ENCODE measurements around the gene CDC5L. TPM values are rescaled to one million over a fixed set of nuclear protein-coding genes. Genes with fewer than 3 reads are reported as not detected.

CDC5L gene
- total RNA-seq, 6 experiments from 2014 or later: 9.2 to 13.0 (median 11.2) TPM

DNA sequence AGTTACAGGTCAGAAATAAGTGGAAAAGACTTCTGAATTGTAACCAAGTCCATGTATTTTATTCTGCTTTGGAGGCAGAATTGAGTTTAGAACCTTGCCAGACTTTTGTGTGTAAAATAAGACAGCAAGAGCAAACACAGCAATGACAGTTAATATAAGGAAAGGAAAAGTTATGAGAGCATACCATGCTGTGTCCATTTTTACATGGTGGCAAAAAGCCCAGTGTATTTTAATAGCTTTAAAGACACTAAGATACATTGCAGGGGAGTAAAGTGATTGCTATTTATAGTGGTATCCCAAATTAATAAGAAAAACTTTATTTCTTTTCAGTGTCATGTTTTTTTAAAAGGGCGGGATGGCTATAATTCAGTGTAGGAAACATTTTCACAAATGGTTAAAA, 45.2 kb downstream of the CDC5L start:
- intact Hi-C loops (cut with DNase I): no loop called here
- Histone ChIP-seq H3K36me3 (peaks cover 0 to 15% (median 0%) of the 10 kb centered on the region in 4 donors), H3K4me1 (peaks cover 0 to 11% (median 0%) of the 10 kb centered on the region in 4 donors), H3K4me3 (no peak overlapping the region), H3K9me3 (no peaks in the 10 kb centered on the region), H3K27me3 (no peaks in the 10 kb centered on the region), H3K27ac (no peak overlapping the region)
- no peak for ATAC-seq
- TF ChIP-seq, protein P1, sequence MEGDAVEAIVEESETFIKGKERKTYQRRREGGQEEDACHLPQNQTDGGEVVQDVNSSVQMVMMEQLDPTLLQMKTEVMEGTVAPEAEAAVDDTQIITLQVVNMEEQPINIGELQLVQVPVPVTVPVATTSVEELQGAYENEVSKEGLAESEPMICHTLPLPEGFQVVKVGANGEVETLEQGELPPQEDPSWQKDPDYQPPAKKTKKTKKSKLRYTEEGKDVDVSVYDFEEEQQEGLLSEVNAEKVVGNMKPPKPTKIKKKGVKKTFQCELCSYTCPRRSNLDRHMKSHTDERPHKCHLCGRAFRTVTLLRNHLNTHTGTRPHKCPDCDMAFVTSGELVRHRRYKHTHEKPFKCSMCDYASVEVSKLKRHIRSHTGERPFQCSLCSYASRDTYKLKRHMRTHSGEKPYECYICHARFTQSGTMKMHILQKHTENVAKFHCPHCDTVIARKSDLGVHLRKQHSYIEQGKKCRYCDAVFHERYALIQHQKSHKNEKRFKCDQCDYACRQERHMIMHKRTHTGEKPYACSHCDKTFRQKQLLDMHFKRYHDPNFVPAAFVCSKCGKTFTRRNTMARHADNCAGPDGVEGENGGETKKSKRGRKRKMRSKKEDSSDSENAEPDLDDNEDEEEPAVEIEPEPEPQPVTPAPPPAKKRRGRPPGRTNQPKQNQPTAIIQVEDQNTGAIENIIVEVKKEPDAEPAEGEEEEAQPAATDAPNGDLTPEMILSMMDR (IDR thresholded peaks at IDR 0.05): no peak
- TF ChIP-seq POLR2A (IDR thresholded peaks at IDR 0.05): no peak
- no peak for DNase-seq
- 90% methylated on average over 1 of the region's 1 CpG for WGBS (ENCODE audit: insufficient coverage, low coverage, low lambda C conversion rate, missing lambda C conversion rate)

DNA sequence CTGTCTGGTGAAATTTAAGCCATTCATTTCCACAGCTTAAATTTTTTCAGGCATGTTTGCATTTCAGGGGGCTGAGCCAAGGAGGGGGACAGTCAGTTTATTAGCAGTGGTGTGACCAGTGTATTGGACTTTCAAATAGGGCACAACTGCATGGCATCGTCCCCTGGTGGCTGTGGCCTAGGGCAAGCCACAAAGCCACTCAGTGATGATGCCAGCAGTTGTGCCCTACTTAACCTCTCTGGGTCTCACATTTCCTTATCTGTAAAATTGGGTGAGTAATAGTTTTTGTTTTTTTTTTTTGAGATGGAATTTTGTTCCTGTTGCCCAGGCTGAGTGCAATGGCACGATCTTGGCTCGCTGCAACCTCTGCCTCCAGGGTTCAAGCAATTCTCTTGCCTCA, 48.0 kb downstream of the CDC5L start:
- ATAC-seq (peak in 1 of 4 donors; percentile 40), DNase-seq (no peak)
- peaks cover 0 to 11% (median 0%) of the 10 kb centered on the region in 4 donors for H3K4me1 ChIP-seq
- TF ChIP-seq, protein P1 (IDR thresholded peaks at IDR 0.05): no peak
- no peak for TF ChIP-seq POLR2A (IDR thresholded peaks at IDR 0.05)
- peaks cover 0 to 3% (median 0%) of the 10 kb centered on the region in 4 donors for H3K36me3 ChIP-seq
- H3K9me3 ChIP-seq: no peaks in the 10 kb centered on the region
- H3K4me3 ChIP-seq: no peak overlapping the region
- no peaks in the 10 kb centered on the region for H3K27me3 ChIP-seq
- intact Hi-C loops (cut with DNase I): no loop called here
- H3K27ac ChIP-seq: no peak overlapping the region
- 84% methylated on average over 3 of the region's 3 CpGs for WGBS (ENCODE audit: insufficient coverage, low coverage, low lambda C conversion rate, missing lambda C conversion rate)

DNA sequence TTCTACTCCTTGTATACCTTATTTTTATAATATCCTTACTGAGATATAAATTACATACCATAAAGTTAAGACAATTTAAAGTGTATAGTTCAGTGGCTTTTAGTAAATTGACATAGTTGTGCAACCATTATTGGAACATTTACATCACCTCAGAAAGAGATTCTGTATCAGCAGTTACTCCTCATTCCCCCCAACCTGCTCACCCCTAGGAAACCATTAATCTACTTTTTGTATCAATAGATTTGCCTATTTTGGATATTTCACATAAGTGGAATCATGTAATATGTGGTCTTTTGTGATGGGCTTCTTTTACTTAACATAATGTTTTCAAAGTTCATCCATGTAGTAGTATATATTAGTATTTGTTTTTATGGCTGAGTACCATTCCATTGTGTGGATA, 51.3 kb downstream of the CDC5L start:
- no peak for ATAC-seq
- H3K27ac ChIP-seq: no peak overlapping the region
- peaks cover 0 to 9% (median 0%) of the 10 kb centered on the region in 4 donors for H3K9me3 ChIP-seq
- no peak overlapping the region for H3K4me3 ChIP-seq
- intact Hi-C loops (cut with DNase I): no loop called here
- DNase-seq: no peak
- no peaks in the 10 kb centered on the region for H3K4me1 ChIP-seq
- TF ChIP-seq, protein P1 (IDR thresholded peaks at IDR 0.05): no peak
- TF ChIP-seq POLR2A (IDR thresholded peaks at IDR 0.05): no peak
- no peaks in the 10 kb centered on the region for H3K27me3 ChIP-seq
- H3K36me3 ChIP-seq: no peaks in the 10 kb centered on the region

DNA sequence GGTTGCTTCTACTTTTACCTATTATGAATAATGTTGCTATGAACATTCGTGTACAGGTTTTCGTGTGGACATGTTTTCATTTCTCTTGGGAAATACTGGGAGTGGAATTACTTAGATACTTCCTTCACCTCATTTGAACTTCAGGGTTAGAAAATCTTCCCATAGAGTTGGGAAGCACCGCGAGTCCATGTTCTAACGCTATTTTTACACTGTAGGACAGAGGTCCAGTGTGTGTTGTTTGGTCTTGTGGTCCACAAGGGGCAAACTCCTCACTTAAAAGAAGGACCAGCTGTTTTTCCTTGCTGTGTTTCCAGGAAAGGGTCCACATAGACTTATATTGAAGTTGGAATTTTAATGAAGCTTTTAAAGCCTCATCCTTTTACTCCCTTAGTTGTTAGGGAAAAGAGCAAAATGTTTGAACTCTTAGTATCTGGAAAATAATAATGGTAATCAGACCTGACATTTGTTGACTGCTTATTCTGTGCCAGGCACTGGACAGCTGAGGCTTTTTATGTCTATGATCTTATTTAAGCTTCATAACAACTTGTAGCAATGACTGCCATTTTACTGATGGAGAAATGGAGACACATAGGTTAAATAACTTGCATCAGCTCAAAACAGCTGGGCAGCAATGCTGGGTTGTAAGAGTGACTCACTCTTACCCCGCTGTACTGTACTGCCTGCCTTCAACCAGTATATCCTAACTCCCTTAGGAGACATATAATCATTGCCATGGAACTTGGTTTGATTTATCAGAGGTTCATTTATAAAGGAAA, 52.0 kb downstream of the CDC5L start:
- Histone ChIP-seq H3K36me3 (no peaks in the 10 kb centered on the region), H3K9me3 (peaks cover 0 to 9% (median 0%) of the 10 kb centered on the region in 4 donors), H3K27ac (no peak overlapping the region), H3K27me3 (no peaks in the 10 kb centered on the region), H3K4me1 (no peaks in the 10 kb centered on the region), H3K4me3 (no peak overlapping the region)
- intact Hi-C loops (cut with DNase I): no loop called here
- DNase-seq: no peak
- TF ChIP-seq, protein P1 (IDR thresholded peaks at IDR 0.05): no peak
- TF ChIP-seq POLR2A (IDR thresholded peaks at IDR 0.05): no peak
- 94% methylated on average over 6 of the region's 6 CpGs for WGBS (ENCODE audit: insufficient coverage, low coverage, low lambda C conversion rate, missing lambda C conversion rate)
- peak in 1 of 4 donors; percentile 20 for ATAC-seq
